Endodermal cell (in vitro differentiated cells): ENCODE measurements around the gene MMP24. TPM values are rescaled to one million over a fixed set of nuclear protein-coding genes. Genes with fewer than 3 reads are reported as not detected.

Experiments
- DNase-seq: peaks from one replicate; pipeline ENCODE4 v3.0.0-alpha.2; 2017
- H3K27ac ChIP-seq: 2 replicates; pipeline ENCODE4 v1.5.1; 2013; ENCODE audit warnings: mild to moderate bottlenecking, low read depth, low read length, moderate library complexity
- H3K27me3 ChIP-seq: 2 replicates; pipeline ENCODE4 v1.6.1; 2013; ENCODE audit warnings: mild to moderate bottlenecking, low read length, moderate library complexity; ENCODE audit not compliant: insufficient read depth, control insufficient read depth, poor library complexity, severe bottlenecking
- H3K36me3 ChIP-seq: 2 replicates; pipeline ENCODE4 v1.7.0; 2013; ENCODE audit warnings: mild to moderate bottlenecking, low read length, moderate library complexity; ENCODE audit not compliant: control insufficient read depth, insufficient read depth
- H3K4me1 ChIP-seq: one replicate; pipeline ENCODE4 v1.7.0; 2013; ENCODE audit warnings: low read length; ENCODE audit not compliant: control insufficient read depth, insufficient read depth
- H3K4me3 ChIP-seq: 2 replicates; pipeline ENCODE4 v1.5.1; 2013; ENCODE audit warnings: mild to moderate bottlenecking, low read length, moderate library complexity
- H3K9ac ChIP-seq: 2 replicates; pipeline ENCODE4 v1.6.1; 2013; ENCODE audit warnings: mild to moderate bottlenecking, low read length, moderate library complexity; ENCODE audit not compliant: poor library complexity, severe bottlenecking; ENCODE audit errors: extremely low read depth
- H3K9me3 ChIP-seq: 2 replicates; pipeline ENCODE4 v1.6.1; 2013; ENCODE audit warnings: mild to moderate bottlenecking, low read length, moderate library complexity; ENCODE audit not compliant: control insufficient read depth
- H3K27ac Mint-ChIP-seq: 2 replicates; pipeline ENCODE4 v1.8.0; 2020; ENCODE audit warnings: mixed read lengths
- H3K27me3 Mint-ChIP-seq: 2 replicates; pipeline ENCODE4 v1.8.0; 2021; ENCODE audit warnings: mild to moderate bottlenecking, mixed read lengths; ENCODE audit not compliant: insufficient read depth
- H3K36me3 Mint-ChIP-seq: 2 replicates; pipeline ENCODE4 v1.8.0; 2020; ENCODE audit warnings: low read depth, mixed read lengths
- H3K4me1 Mint-ChIP-seq: 2 replicates; pipeline ENCODE4 v1.8.0; 2020; ENCODE audit warnings: mixed read lengths
- H3K4me3 Mint-ChIP-seq: 2 replicates; pipeline ENCODE4 v1.8.0; 2020; ENCODE audit warnings: mild to moderate bottlenecking, moderate library complexity, mixed read lengths
- H3K9me3 Mint-ChIP-seq: 2 replicates; pipeline ENCODE4 v1.8.0; 2020; ENCODE audit warnings: mild to moderate bottlenecking, mixed read lengths
- CTCF ChIP-seq: fragments of 200-600 bp; sonication (generic); conservative IDR thresholded peaks from 2 replicates; pipeline ENCODE4 v1.5.0; 2021; ENCODE audit warnings: antibody characterized with exemption, mild to moderate bottlenecking
- WGBS, 2 experiments: methylation state at CpG; one replicate each; pipeline versions ENCODE4 v1.1.5 to v1.1.7; 2013; ENCODE audit warnings: missing lambda C conversion rate in 2 of 2, mixed read lengths in 1 of 2; ENCODE audit not compliant: insufficient coverage in 1 of 2, insufficient read length in 1 of 2; 5-methylcytosine and 5-hydroxymethylcytosine counted together
- total RNA-seq, 2 donors: library from RNA; stranded (reverse); fragmentation: NEBNext Ultra II Directional in 1 of 2; extraction: Animal tissue kit (Norgen Biotek cat#: 25700) in 1 of 2; gene quantifications; 2 replicates in 1 of 2; 3 replicates in 1 of 2; pipeline ENCODE4 v1.2.1, GENCODE V29; 2021

The MMP24 gene
- total RNA-seq, 2 donors from 2014 or later = 1.3 to 5.9 TPM

GRCh38 chr20:35206802-35207201 lies 19.7 kb upstream of the MMP24 start:
- TF ChIP-seq CTCF = no peak
- 100% methylated on average over 1 of the region's 1 CpG; no CpG with 5 or more reads in 1 of the 2 experiments for WGBS, 2 experiments
- H3K27ac ChIP-seq = no peak overlapping the region

DNA sequence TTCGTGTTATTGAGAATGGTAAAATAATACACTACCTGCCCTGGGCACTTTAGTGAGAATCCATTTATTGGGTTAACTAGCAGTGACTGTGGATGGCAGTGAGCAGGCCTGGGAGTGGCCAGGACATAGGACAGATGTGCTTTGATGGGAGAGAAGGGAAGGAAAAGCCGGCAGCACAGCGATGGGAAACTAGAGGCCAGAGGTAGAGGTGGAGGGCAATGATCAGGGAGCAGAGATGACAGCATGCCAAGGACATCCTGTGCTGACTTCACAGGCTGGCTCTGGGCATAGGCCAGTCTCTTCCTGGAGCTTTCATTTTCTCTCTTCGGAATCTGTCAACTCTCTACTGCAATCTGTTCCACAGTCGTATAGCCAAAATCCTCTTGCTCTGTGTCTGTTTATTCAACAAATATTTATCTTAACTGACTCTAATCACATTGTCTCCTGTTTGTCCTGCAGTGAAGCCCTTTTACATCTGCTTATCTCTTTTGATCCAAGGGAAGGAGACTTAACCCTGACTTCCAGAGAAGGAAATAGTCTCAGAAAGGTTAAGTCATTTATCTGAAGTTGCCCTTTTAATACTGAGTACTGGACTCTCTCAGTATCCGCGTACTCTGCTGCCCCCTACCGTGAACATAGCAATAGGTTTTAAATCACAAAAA lies 18.4 kb upstream of the MMP24 start:
- H3K27me3 Mint-ChIP-seq = no peaks in the 10 kb centered on the region
- peak; percentile 90 for DNase-seq

More at GRCh38 chr20:35206802-35207201, 19.7 kb upstream of the MMP24 start:
- Histone ChIP-seq H3K4me1 (no peaks in the 10 kb centered on the region), H3K4me3 (no peak overlapping the region), H3K9me3 (peaks cover 4% of the 10 kb centered on the region), H3K27me3 (no peaks in the 10 kb centered on the region), H3K36me3 (no peaks in the 10 kb centered on the region), H3K9ac (no peak overlapping the region)
- H3K27me3 Mint-ChIP-seq = no peaks in the 10 kb centered on the region
- no peak overlapping the region for H3K4me3 Mint-ChIP-seq
- H3K27ac Mint-ChIP-seq = no peak overlapping the region
- no peaks in the 10 kb centered on the region for H3K36me3 Mint-ChIP-seq
- H3K4me1 Mint-ChIP-seq = no peaks in the 10 kb centered on the region
- no peak for DNase-seq
- peaks cover 24% of the 10 kb centered on the region for H3K9me3 Mint-ChIP-seq

More for the DNA sequence above, 18.4 kb upstream of the MMP24 start:
- Histone ChIP-seq H3K4me3 (no peak overlapping the region), H3K4me1 (peaks cover 3% of the 10 kb centered on the region), H3K27me3 (no peaks in the 10 kb centered on the region), H3K9me3 (peaks cover 4% of the 10 kb centered on the region), H3K9ac (no peak overlapping the region), H3K36me3 (no peaks in the 10 kb centered on the region), H3K27ac (no peak overlapping the region)
- 33 to 47% methylated on average over 5 to 8 of the region's 8 CpGs for WGBS, 2 experiments
- H3K9me3 Mint-ChIP-seq = peaks cover 27% of the 10 kb centered on the region
- H3K4me1 Mint-ChIP-seq = no peaks in the 10 kb centered on the region
- no peaks in the 10 kb centered on the region for H3K36me3 Mint-ChIP-seq
- TF ChIP-seq CTCF = peak; percentile 94
- no peak overlapping the region for H3K27ac Mint-ChIP-seq
- H3K4me3 Mint-ChIP-seq = no peak overlapping the region
